HepG2 (cell line): ENCODE data around the gene CCDC61. TPM values are rescaled to one million over a fixed set of nuclear protein-coding genes. Genes with fewer than 3 reads are reported as not detected.

Experiments
- ATAC-seq: fragments of 200-7000 bp; cut with Tn5 transposase; 3 replicates; pipeline ENCODE4 v1.9.1; 2020; ENCODE audit warnings: mild to moderate bottlenecking, moderate library complexity
- BruUV-seq: library from RNA; stranded (reverse); fragments of 400-500 nt; replicated peaks from 2 replicates; lab custom pipeline; 2021; lab: Mats Ljungman, UMichigan
- CTCF ChIA-PET: fragments of 300-600 bp; formaldehyde crosslinking; extraction: SDS; loops from one replicate; lab custom pipeline; 2021; ENCODE audit warnings: low total read pairs, inconsistent platforms, low intra/inter-chr PET ratio; lab: Yijun Ruan, JAX
- POLR2A ChIA-PET: fragments of 350-600 bp; sonication (Branson Sonifier 250); formaldehyde crosslinking; loops from one replicate; lab custom pipeline; 2020; ENCODE audit warnings: antibody characterized with exemption, inconsistent platforms; lab: Yijun Ruan, JAX
- DNase-seq: peaks from one replicate; pipeline ENCODE4 v3.0.0-alpha.2; 2015; ENCODE audit warnings: low spot score
- FAIRE-seq: peaks from 3 replicates; lab custom pipeline; 2011; peaks lifted over from hg19 to GRCh38; lab: Jason Lieb, UNC
- H2AFZ ChIP-seq: one replicate; pipeline ENCODE4 v1.6.1; 2011; ENCODE audit warnings: low read length, inconsistent platforms
- H3K27ac ChIP-seq: fragments of 300-600 bp; 3 replicates; pipeline ENCODE4 v1.8.0; 2011; ENCODE audit warnings: mixed run types, mild to moderate bottlenecking, mixed read lengths, low read length, inconsistent platforms; ENCODE audit not compliant: insufficient read depth; ENCODE audit errors: extremely low read length
- H3K27me3 ChIP-seq, 2 experiments: fragments of 200-600 bp in 1 of 2; 2 replicates in 1 of 2; 3 replicates in 1 of 2; pipeline versions ENCODE4 v1.6.0 to v1.8.0; 2011; ENCODE audit warnings: low read length in 2 of 2, mild to moderate bottlenecking in 2 of 2, moderate library complexity in 2 of 2, inconsistent platforms in 1 of 2; ENCODE audit not compliant: insufficient read depth in 2 of 2, control insufficient read depth in 1 of 2
- H3K36me3 ChIP-seq, 2 experiments: fragments of 200-600 bp in 1 of 2; replicated peaks in 1 of 2; 2 replicates in 1 of 2; 3 replicates in 1 of 2; pipeline versions ENCODE4 v1.5.1 to v1.8.0; 2011; ENCODE audit warnings: low read length in 2 of 2, inconsistent platforms in 1 of 2; ENCODE audit not compliant: insufficient read depth in 2 of 2, control insufficient read depth in 1 of 2
- H3K4me1 ChIP-seq: 2 replicates; pipeline ENCODE4 v1.5.1; 2012; ENCODE audit warnings: low read length, inconsistent platforms; ENCODE audit not compliant: insufficient read depth
- H3K4me2 ChIP-seq: 2 replicates; pipeline ENCODE4 v1.6.0; 2011; ENCODE audit warnings: low read depth, low read length, inconsistent platforms
- H3K4me3 ChIP-seq, 3 experiments: fragments of 200-600 bp in 1 of 3; sonication (generic), shearing (Covaris generic) in 1 of 3; replicated peaks in 1 of 3; 2 replicates each; pipeline ENCODE4 v1.5.1; 2011 to 2016; ENCODE audit warnings: low read length in 3 of 3, inconsistent platforms in 2 of 3, low read depth in 2 of 3, mild to moderate bottlenecking in 2 of 3, control low read depth in 1 of 3, mixed read lengths in 1 of 3; ENCODE audit not compliant: insufficient read depth in 1 of 3
- H3K79me2 ChIP-seq: one replicate; pipeline ENCODE4 v1.6.1; 2011; ENCODE audit warnings: low read length, inconsistent platforms; ENCODE audit not compliant: insufficient read depth
- H3K9ac ChIP-seq: 2 replicates; pipeline ENCODE4 v1.6.0; 2011; ENCODE audit warnings: mild to moderate bottlenecking, low read depth, low read length, inconsistent platforms; ENCODE audit not compliant: insufficient read depth
- H3K9me3 ChIP-seq: 2 replicates; pipeline ENCODE4 v1.5.1; 2012; ENCODE audit warnings: mild to moderate bottlenecking, low read length
- H4K20me1 ChIP-seq: 2 replicates; pipeline ENCODE4 v1.6.0; 2011; ENCODE audit warnings: inconsistent platforms, mild to moderate bottlenecking, low read length, moderate library complexity; ENCODE audit not compliant: insufficient read depth
- AGO2 ChIP-seq: fragments of 200-400 bp; formaldehyde crosslinking; optimal IDR thresholded peaks from 2 replicates; pipeline ENCODE3; 2017; ENCODE audit warnings: mild to moderate bottlenecking, low read depth, low read length, moderate library complexity
- CC2D1A ChIP-seq: sonication (generic); formaldehyde crosslinking; IDR thresholded peaks from 2 replicates; pipeline ENCODE4 v1.8.1; 2023; ENCODE audit warnings: mild to moderate bottlenecking, missing genetic modification reagents
- CEBPG ChIP-seq: IDR thresholded peaks from 2 replicates; pipeline ENCODE4 v1.6.1; 2016
- KMT2A ChIP-seq: sonication (generic); formaldehyde crosslinking; IDR thresholded peaks from 2 replicates; pipeline ENCODE4 v1.4.0; 2020; ENCODE audit warnings: missing genetic modification reagents
- MTF2 ChIP-seq: sonication (generic); formaldehyde crosslinking; IDR thresholded peaks from 2 replicates; pipeline ENCODE4 v1.5.0; 2020; ENCODE audit warnings: missing genetic modification reagents, borderline replicate concordance
- PLSCR1 ChIP-seq: sonication (generic); formaldehyde crosslinking; IDR thresholded peaks from 2 replicates; pipeline ENCODE4 v1.5.0; 2020; ENCODE audit warnings: missing genetic modification reagents, mild to moderate bottlenecking, borderline replicate concordance
- POLR2A ChIP-seq, 2 experiments: IDR thresholded peaks; 2 replicates each; pipeline ENCODE4 v1.6.1; 2011; ENCODE audit warnings: low read depth in 2 of 2, low read length in 2 of 2, mild to moderate bottlenecking in 1 of 2, moderate library complexity in 1 of 2; ENCODE audit not compliant: insufficient read depth in 1 of 2
- PRDM4 ChIP-seq: sonication (generic); formaldehyde crosslinking; IDR thresholded peaks from 2 replicates; pipeline ENCODE4 v1.9.0; 2021; ENCODE audit warnings: missing genetic modification reagents, borderline replicate concordance
- SETDB1 ChIP-seq: sonication (generic); formaldehyde crosslinking; IDR thresholded peaks from 2 replicates; pipeline ENCODE4 v1.5.1; 2020; ENCODE audit warnings: missing genetic modification reagents, mild to moderate bottlenecking, borderline replicate concordance
- SIX1 ChIP-seq: sonication (generic); formaldehyde crosslinking; IDR thresholded peaks from 2 replicates; pipeline ENCODE4 v1.4.0; 2020; ENCODE audit warnings: missing genetic modification reagents, borderline replicate concordance
- ZBTB26 ChIP-seq: IDR thresholded peaks from 2 replicates; pipeline ENCODE4 v1.6.1; 2016; ENCODE audit warnings: missing compliant biosample characterization, missing genetic modification reagents, borderline replicate concordance
- ZFP82 ChIP-seq: sonication (generic); formaldehyde crosslinking; IDR thresholded peaks from 2 replicates; pipeline ENCODE4 v1.5.1; 2020; ENCODE audit warnings: mild to moderate bottlenecking, missing genetic modification reagents, borderline replicate concordance
- ZNF549 ChIP-seq: sonication (generic); formaldehyde crosslinking; IDR thresholded peaks from 2 replicates; pipeline ENCODE4 v1.5.0; 2020; ENCODE audit warnings: missing genetic modification reagents
- ZNF552 ChIP-seq: sonication (generic); formaldehyde crosslinking; IDR thresholded peaks from 2 replicates; pipeline ENCODE4 v1.9.0; 2022; ENCODE audit warnings: missing genetic modification reagents, mild to moderate bottlenecking, borderline replicate concordance
- WGBS: methylation state at CpG from one replicate; pipeline ENCODE4 v1.1.6; 2017; ENCODE audit warnings: low lambda C conversion rate; 5-methylcytosine and 5-hydroxymethylcytosine counted together
- in situ Hi-C: cut with HindIII; loops from 2 replicates; pipeline ENCODE4 v1.10.0; 2017; ENCODE audit warnings: low pct_unique_long_range_greater_than_20kb; ENCODE audit not compliant: extremely low pct_ligation_motif_present
- intact Hi-C: fragments of 100-400 bp; cut with micrococcal nuclease; formaldehyde crosslinking; loops from one replicate; pipeline ENCODE4 v1.10.0; 2022; ENCODE audit not compliant: unreplicated experiment
- polyA plus RNA-seq, 8 experiments: library from polyadenylated mRNA; depleted of rRNA in 3 of 8; stranded (reverse) in 7 of 8; unstranded in 1 of 8; fragments of >200 nt; fragmentation: Illumina TruSeq in 4 of 8; extraction: Trizol in 4 of 8; gene quantifications; 2 replicates each; pipeline versions ENCODE4 v1.2.1 to v1.2.3, GENCODE V29; 2011 to 2016; ENCODE audit warnings: low read depth in 4 of 8, missing spikeins in 1 of 8, mixed read lengths in 1 of 8; ENCODE audit not compliant: insufficient read depth in 1 of 8
- total RNA-seq, 5 experiments: library from RNA; depleted of rRNA; stranded (reverse); fragments of >200 nt; fragmentation: Illumina TruSeq; extraction: Trizol; gene quantifications; 2 replicates each; pipeline ENCODE4 v1.2.3, GENCODE V29; 2016; ENCODE audit warnings: low read depth in 1 of 5

CCDC61 gene
- total and polyA plus RNA-seq, 2 of the 13 experiments (the other 11 are each of a cell fraction or from before 2014, with no cell fraction given) = 4.2 to 4.9 TPM

- Histone ChIP-seq H3K9ac (no peak overlapping the region), H3K4me3 (no peak overlapping the region), H3K27ac (no peak overlapping the region), H2AFZ (no peak overlapping the region), H3K36me3 (no peaks in the 10 kb centered on the region), H3K9me3 (peaks cover 14% of the 10 kb centered on the region), H4K20me1 (no peaks in the 10 kb centered on the region), H3K4me1 (peaks cover 27% of the 10 kb centered on the region), H3K79me2 (no peaks in the 10 kb centered on the region), H3K4me2 (no peak overlapping the region), H3K27me3 (no peaks in the 10 kb centered on the region)
- WGBS = 84% methylated on average over 3 of the region's 3 CpGs
- intact Hi-C loops = no loop called here
- in situ Hi-C loops = no loop called here
- ATAC-seq = no peak
- POLR2A ChIA-PET = no interaction called here
- TF ChIP-seq ZBTB26 (no peak), SETDB1 (no peak), CC2D1A (CRISPR knock-in tag) (no peak), AGO2 (no peak), POLR2A (IDR thresholded peaks at IDR 0.05; ENCODE audit: insufficient read depth in 1 of 2, low read depth in 2 of 2, low read length in 2 of 2) (no peak), ZNF549 (CRISPR knock-in tag) (no peak), KMT2A (CRISPR knock-in tag) (no peak), ZFP82 (CRISPR knock-in tag) (no peak), MTF2 (no peak), PLSCR1 (CRISPR knock-in tag) (no peak), SIX1 (CRISPR knock-in tag) (no peak), PRDM4 (no peak), ZNF552 (no peak), CEBPG (no peak)
- CTCF ChIA-PET = no interaction called here
- FAIRE-seq = no peak
- BruUV-seq = no TSS peak
- DNase-seq = no peak
Observed at GRCh38 chr19:46058778-46059177, 63.5 kb downstream of the CCDC61 start.
